GM23338 (cell line): ENCODE results near the gene ARRDC1.

Experiments used
- CREB1 ChIP-seq: fragments of 250-450 bp; sonication (Bioruptor Pico); IDR thresholded peaks from 2 replicates; pipeline ENCODE4 v1.5.0; 2020; ENCODE audit warnings: low read depth, mild to moderate bottlenecking, moderate library complexity
- CTCF ChIP-seq, 2 experiments: fragments of 200-600 bp in 1 of 2; sonication (generic) in 1 of 2; conservative IDR thresholded peaks; 2 replicates each; pipeline versions ENCODE4 v1.5.1 to v1.6.1; 2016 to 2017; ENCODE audit warnings: antibody characterized with exemption in 2 of 2, low read depth in 2 of 2, mild to moderate bottlenecking in 2 of 2, moderate library complexity in 1 of 2
- ETS1 ChIP-seq: IDR thresholded peaks from 2 replicates; pipeline ENCODE4 v1.6.1; 2016; ENCODE audit warnings: antibody characterized with exemption
- EZH2 ChIP-seq: fragments of 200-600 bp; sonication (generic); IDR thresholded peaks from one replicate; pipeline ENCODE4 v1.8.0; 2017; ENCODE audit warnings: antibody characterized with exemption, mild to moderate bottlenecking, low read depth; ENCODE audit not compliant: unreplicated experiment
- EZH2phosphoT487 ChIP-seq: fragments of 200-600 bp; sonication (generic); IDR thresholded peaks from one replicate; pipeline ENCODE4 v1.8.1; 2018; ENCODE audit warnings: antibody characterized with exemption; ENCODE audit not compliant: unreplicated experiment
- JUNB ChIP-seq: IDR thresholded peaks from one replicate; pipeline ENCODE4 v1.6.1; 2016; ENCODE audit warnings: antibody characterized with exemption; ENCODE audit not compliant: unreplicated experiment
- NANOG ChIP-seq: IDR thresholded peaks from 2 replicates; pipeline ENCODE4 v1.6.1; 2016; ENCODE audit warnings: antibody characterized with exemption, borderline replicate concordance
- POLR2AphosphoS5 ChIP-seq: IDR thresholded peaks from 2 replicates; pipeline ENCODE4 v1.6.1; 2016; ENCODE audit warnings: antibody characterized with exemption, low read depth
- ZNF462 ChIP-seq: fragments of 250-450 bp; sonication (Bioruptor Pico); IDR thresholded peaks from 2 replicates; pipeline ENCODE4 v1.5.0; 2020; ENCODE audit warnings: mild to moderate bottlenecking, moderate library complexity
- TF ChIP-seq, protein P1 (sequence below): IDR thresholded peaks from one replicate; pipeline ENCODE4 v1.6.1; 2018; ENCODE audit warnings: antibody characterized with exemption; ENCODE audit not compliant: unreplicated experiment

DNA sequence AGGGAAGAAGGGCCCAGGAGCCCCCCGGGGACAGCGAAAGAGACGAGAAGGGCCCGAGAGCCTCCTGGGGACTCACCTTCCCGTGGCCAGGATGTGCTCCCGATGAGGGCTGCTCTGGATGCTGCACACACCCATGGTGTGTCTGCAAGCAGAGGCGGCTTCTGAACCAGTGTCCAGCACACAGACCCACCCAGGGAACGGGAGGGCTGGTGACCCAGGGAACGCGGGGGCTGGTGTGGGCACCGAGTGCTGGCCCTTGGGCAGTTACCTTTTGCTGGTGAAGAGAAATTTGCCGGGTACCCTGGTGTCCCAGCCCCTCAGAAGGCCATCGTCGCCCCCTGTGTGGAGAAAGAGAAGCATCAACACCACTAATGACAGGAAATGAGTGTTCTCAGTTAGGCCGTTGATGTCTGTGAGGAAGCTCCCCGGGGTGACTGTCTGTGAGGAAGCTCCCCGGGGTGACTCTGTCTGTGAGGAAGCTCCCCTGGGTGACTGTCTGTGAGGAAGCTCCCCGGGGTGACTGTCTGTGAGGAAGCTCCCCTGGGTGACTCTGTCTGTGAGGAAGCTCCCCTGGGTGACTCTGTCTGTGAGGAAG is 40.6 kb upstream of the ARRDC1 start:
- TF ChIP-seq CTCF (conservative IDR thresholded peaks at IDR 0.05; ENCODE audit: low read depth in 2 of 2) (0 out of 4 replicates have a peak, but pooled peaks of 1 of the 2 experiments have one; percentile 8), POLR2AphosphoS5 (no peak), EZH2phosphoT487 (no peak), EZH2 (no peak), CREB1 (no peak), ETS1 (no peak), JUNB (no peak), ZNF462 (CRISPR knock-in tag) (no peak), NANOG (no peak)
- TF ChIP-seq, protein P1, sequence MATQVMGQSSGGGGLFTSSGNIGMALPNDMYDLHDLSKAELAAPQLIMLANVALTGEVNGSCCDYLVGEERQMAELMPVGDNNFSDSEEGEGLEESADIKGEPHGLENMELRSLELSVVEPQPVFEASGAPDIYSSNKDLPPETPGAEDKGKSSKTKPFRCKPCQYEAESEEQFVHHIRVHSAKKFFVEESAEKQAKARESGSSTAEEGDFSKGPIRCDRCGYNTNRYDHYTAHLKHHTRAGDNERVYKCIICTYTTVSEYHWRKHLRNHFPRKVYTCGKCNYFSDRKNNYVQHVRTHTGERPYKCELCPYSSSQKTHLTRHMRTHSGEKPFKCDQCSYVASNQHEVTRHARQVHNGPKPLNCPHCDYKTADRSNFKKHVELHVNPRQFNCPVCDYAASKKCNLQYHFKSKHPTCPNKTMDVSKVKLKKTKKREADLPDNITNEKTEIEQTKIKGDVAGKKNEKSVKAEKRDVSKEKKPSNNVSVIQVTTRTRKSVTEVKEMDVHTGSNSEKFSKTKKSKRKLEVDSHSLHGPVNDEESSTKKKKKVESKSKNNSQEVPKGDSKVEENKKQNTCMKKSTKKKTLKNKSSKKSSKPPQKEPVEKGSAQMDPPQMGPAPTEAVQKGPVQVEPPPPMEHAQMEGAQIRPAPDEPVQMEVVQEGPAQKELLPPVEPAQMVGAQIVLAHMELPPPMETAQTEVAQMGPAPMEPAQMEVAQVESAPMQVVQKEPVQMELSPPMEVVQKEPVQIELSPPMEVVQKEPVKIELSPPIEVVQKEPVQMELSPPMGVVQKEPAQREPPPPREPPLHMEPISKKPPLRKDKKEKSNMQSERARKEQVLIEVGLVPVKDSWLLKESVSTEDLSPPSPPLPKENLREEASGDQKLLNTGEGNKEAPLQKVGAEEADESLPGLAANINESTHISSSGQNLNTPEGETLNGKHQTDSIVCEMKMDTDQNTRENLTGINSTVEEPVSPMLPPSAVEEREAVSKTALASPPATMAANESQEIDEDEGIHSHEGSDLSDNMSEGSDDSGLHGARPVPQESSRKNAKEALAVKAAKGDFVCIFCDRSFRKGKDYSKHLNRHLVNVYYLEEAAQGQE: no peak
